SJSA1 (cell line): ENCODE results near the gene ZNF215. TPM values are rescaled to one million over a fixed set of nuclear protein-coding genes. Genes with fewer than 3 reads are reported as not detected.
"Not testable (repeated sequence)": the region's sequence is repeated elsewhere in the genome, so short reads cannot be mapped to it uniquely, and the experiment has no call there.

Experiments
- DNase-seq, 2 experiments: peaks; one replicate each; pipeline ENCODE4 v3.0.0-alpha.2; 2015 to 2020; ENCODE audit warnings: low spot score in 2 of 2, low read depth in 1 of 2
- H3K27ac ChIP-seq: fragments of 250-450 bp; sonication (Bioruptor Pico); 2 replicates; pipeline ENCODE4 v1.5.1; 2020; ENCODE audit warnings: mild to moderate bottlenecking, moderate library complexity
- H3K27me3 ChIP-seq: fragments of 250-450 bp; sonication (Bioruptor Pico); replicated peaks from 2 replicates; pipeline ENCODE4 v1.5.1; 2020; ENCODE audit warnings: mild to moderate bottlenecking, moderate library complexity
- H3K36me3 ChIP-seq: fragments of 250-450 bp; sonication (Bioruptor Pico); 2 replicates; pipeline ENCODE4 v1.5.1; 2020; ENCODE audit warnings: mild to moderate bottlenecking
- H3K4me1 ChIP-seq: fragments of 250-450 bp; sonication (Bioruptor Pico); replicated peaks from 2 replicates; pipeline ENCODE4 v1.6.1; 2021; ENCODE audit warnings: mild to moderate bottlenecking
- H3K4me3 ChIP-seq: fragments of 250-450 bp; sonication (Bioruptor Pico); 2 replicates; pipeline ENCODE4 v1.5.1; 2020; ENCODE audit warnings: mild to moderate bottlenecking
- H3K9me3 ChIP-seq: fragments of 250-450 bp; sonication (Bioruptor Pico); replicated peaks from 2 replicates; pipeline ENCODE4 v1.5.1; 2020; ENCODE audit warnings: mild to moderate bottlenecking
- total RNA-seq: library from RNA; depleted of rRNA; stranded (reverse); fragments of >200 nt; shearing (Covaris generic); gene quantifications from 2 replicates; pipeline ENCODE4 v1.2.3, GENCODE V29; 2014

The ZNF215 gene
- total RNA-seq, 1 experiment from 2014 or later = not detected

- H3K27ac ChIP-seq = no peak overlapping the region
- no peak for DNase-seq
- no peaks in the 10 kb centered on the region for H3K36me3 ChIP-seq
- H3K9me3 ChIP-seq = no peaks in the 10 kb centered on the region
- H3K27me3 ChIP-seq = no peaks in the 10 kb centered on the region
- no peak overlapping the region for H3K4me3 ChIP-seq
- no peaks in the 10 kb centered on the region for H3K4me1 ChIP-seq
These were observed 6.5 kb upstream of the ZNF215 start for GRCh38 chr11:6919698-6920097.

- H3K4me3 ChIP-seq = no peak within 1 kb of the TSS
- H3K27me3 ChIP-seq = no peaks in the 10 kb centered on the region
- H3K9me3 ChIP-seq = no peaks in the 10 kb centered on the region
- H3K27ac ChIP-seq = no peak within 1 kb of the TSS
- no peak for DNase-seq
- H3K36me3 ChIP-seq = no peaks in the 10 kb centered on the region
- no peaks in the 10 kb centered on the region for H3K4me1 ChIP-seq
These were observed 5.5 kb upstream of the ZNF215 start, which contains the start of gene OR2D3 for GRCh38 chr11:6920702-6921101. OR2D3 (plus strand) TSS chr11:6921002; CDS start chr11:6921002, 0 bp downstream.

- no peaks in the 10 kb centered on the region for H3K27me3 ChIP-seq
- no peaks in the 10 kb centered on the region for H3K9me3 ChIP-seq
- no peak for DNase-seq
- H3K4me3 ChIP-seq = no peak overlapping the region
- no peak overlapping the region for H3K27ac ChIP-seq
- no peaks in the 10 kb centered on the region for H3K4me1 ChIP-seq
- H3K36me3 ChIP-seq = no peaks in the 10 kb centered on the region
These were observed 1.1 kb upstream of the ZNF215 start for GRCh38 chr11:6925007-6925577.

- H3K27ac ChIP-seq = no peak overlapping the region
- H3K27me3 ChIP-seq = no peaks in the 10 kb centered on the region
- no peak for DNase-seq
- no peaks in the 10 kb centered on the region for H3K9me3 ChIP-seq
- no peaks in the 10 kb centered on the region for H3K36me3 ChIP-seq
- no peaks in the 10 kb centered on the region for H3K4me1 ChIP-seq
- H3K4me3 ChIP-seq = no peak overlapping the region
These were observed 504 bp upstream of the ZNF215 start for GRCh38 chr11:6925636-6926207.

GRCh38 chr11:6927030-6927617 lies 898 bp downstream of the ZNF215 start:
- Histone ChIP-seq H3K4me3 (no peak overlapping the region), H3K27ac (no peak overlapping the region)
- DNase-seq = no peak

GRCh38 chr11:6928916-6929315 lies 2.7 kb downstream of the ZNF215 start:
- DNase-seq = no peak
- Histone ChIP-seq H3K27ac (no peak overlapping the region), H3K4me3 (no peak overlapping the region), H3K4me1 (no peaks in the 10 kb centered on the region), H3K9me3 (no peaks in the 10 kb centered on the region), H3K36me3 (no peaks in the 10 kb centered on the region), H3K27me3 (no peaks in the 10 kb centered on the region)

More at GRCh38 chr11:6927030-6927617, 898 bp downstream of the ZNF215 start:
- Histone ChIP-seq H3K27me3 (no peaks in the 10 kb centered on the region), H3K9me3 (no peaks in the 10 kb centered on the region), H3K4me1 (no peaks in the 10 kb centered on the region), H3K36me3 (no peaks in the 10 kb centered on the region)

GRCh38 chr11:6931146-6931713 lies 5.0 kb downstream of the ZNF215 start:
- Histone ChIP-seq H3K4me3 (no peak overlapping the region), H3K27me3 (no peaks in the 10 kb centered on the region), H3K9me3 (no peaks in the 10 kb centered on the region), H3K36me3 (no peaks in the 10 kb centered on the region), H3K4me1 (no peaks in the 10 kb centered on the region), H3K27ac (no peak overlapping the region)
- no peak for DNase-seq

- Histone ChIP-seq H3K36me3 (no peaks in the 10 kb centered on the region), H3K27ac (no peak overlapping the region), H3K9me3 (no peaks in the 10 kb centered on the region), H3K4me3 (no peak overlapping the region), H3K4me1 (no peaks in the 10 kb centered on the region), H3K27me3 (no peaks in the 10 kb centered on the region)
- DNase-seq = no peak
These were observed 5.9 kb downstream of the ZNF215 start for GRCh38 chr11:6932145-6932544.

GRCh38 chr11:6941970-6942369 lies 15.7 kb downstream of the ZNF215 start:
- Histone ChIP-seq H3K9me3 (no peaks in the 10 kb centered on the region), H3K27me3 (no peaks in the 10 kb centered on the region), H3K36me3 (no peaks in the 10 kb centered on the region), H3K4me3 (no peak overlapping the region), H3K4me1 (no peaks in the 10 kb centered on the region), H3K27ac (no peak overlapping the region)
- DNase-seq = no peak

GRCh38 chr11:6943131-6943530 lies 16.9 kb downstream of the ZNF215 start:
- Histone ChIP-seq H3K27me3 (no peaks in the 10 kb centered on the region), H3K36me3 (no peaks in the 10 kb centered on the region), H3K9me3 (no peaks in the 10 kb centered on the region), H3K4me1 (no peaks in the 10 kb centered on the region), H3K27ac (no peak overlapping the region), H3K4me3 (no peak overlapping the region)
- no peak for DNase-seq

GRCh38 chr11:6954248-6954647 lies 28.0 kb downstream of the ZNF215 start:
- H3K27me3 ChIP-seq, H3K4me1 ChIP-seq, H3K36me3 ChIP-seq, H3K9me3 ChIP-seq, DNase-seq, H3K27ac ChIP-seq, H3K4me3 ChIP-seq: not testable (repeated sequence)

GRCh38 chr11:6962141-6962540 lies 35.9 kb downstream of the ZNF215 start:
- no peak for DNase-seq
- no peaks in the 10 kb centered on the region for H3K36me3 ChIP-seq
- H3K27me3 ChIP-seq = no peaks in the 10 kb centered on the region
- no peaks in the 10 kb centered on the region for H3K4me1 ChIP-seq
- no peak overlapping the region for H3K4me3 ChIP-seq
- H3K9me3 ChIP-seq = no peaks in the 10 kb centered on the region
- H3K27ac ChIP-seq = no peak overlapping the region

GRCh38 chr11:6962673-6963072 lies 36.4 kb downstream of the ZNF215 start:
- Histone ChIP-seq H3K27ac (no peak overlapping the region), H3K4me3 (no peak overlapping the region), H3K9me3 (no peaks in the 10 kb centered on the region), H3K27me3 (no peaks in the 10 kb centered on the region), H3K4me1 (no peaks in the 10 kb centered on the region), H3K36me3 (no peaks in the 10 kb centered on the region)
- no peak for DNase-seq

GRCh38 chr11:6968816-6969215 lies 42.6 kb downstream of the ZNF215 start:
- Histone ChIP-seq H3K27ac (no peak overlapping the region), H3K9me3 (no peaks in the 10 kb centered on the region), H3K4me3 (no peak overlapping the region), H3K27me3 (no peaks in the 10 kb centered on the region), H3K4me1 (no peaks in the 10 kb centered on the region), H3K36me3 (no peaks in the 10 kb centered on the region)
- DNase-seq = no peak
